Measurements from ENCODE around the gene RCAN2.
A peak's percentile ranks its signal among the peaks of the same experiment; 100 is the strongest.

Gene RCAN2

GRCh38 chr6:46215777-46216176 is 275.5 kb downstream of the RCAN2 start:
- no peak for DNase-seq (ENCODE audit: low spot score)

GRCh38 chr6:46215213-46215612 is 276.0 kb downstream of the RCAN2 start:
- no peak for DNase-seq (ENCODE audit: low spot score)

DNA sequence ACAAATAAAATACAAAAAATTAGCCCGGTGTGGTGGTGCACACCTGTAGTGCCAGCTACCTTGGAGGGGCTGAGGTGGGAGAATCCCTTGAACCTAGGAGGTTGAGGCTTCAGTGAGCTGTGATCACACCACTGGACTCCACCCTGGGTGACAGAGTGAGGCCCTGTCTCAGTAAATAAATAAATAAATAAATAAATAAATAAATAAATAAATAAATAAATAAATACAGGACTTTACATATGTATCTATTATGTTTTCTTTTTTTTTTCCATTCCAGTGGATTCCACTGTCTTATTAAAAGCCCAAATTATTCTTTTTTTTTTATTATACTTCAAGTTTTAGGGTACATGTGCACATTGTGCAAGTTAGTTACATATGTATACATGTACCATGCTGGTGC is 279.3 kb downstream of the RCAN2 start:
- DNase-seq (ENCODE audit: low spot score) = no peak

DNA sequence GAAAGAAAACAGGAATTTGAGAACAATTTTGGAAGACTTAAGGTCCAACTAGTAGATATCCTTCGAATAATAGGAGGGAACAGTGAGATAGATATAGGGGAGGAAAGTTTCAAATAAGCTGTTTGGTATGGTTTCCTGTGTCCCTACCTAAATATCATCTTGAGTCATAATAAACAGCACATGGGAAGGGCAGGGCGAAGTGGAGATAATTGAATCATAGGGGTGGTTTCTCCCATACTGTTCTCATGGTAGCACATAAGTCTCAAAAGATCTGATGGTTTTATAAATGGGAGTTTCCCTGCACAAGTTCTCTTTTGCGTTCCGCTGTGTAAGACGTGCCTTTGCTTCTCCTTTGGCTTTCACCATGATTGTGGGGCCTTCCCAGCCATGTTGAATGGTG is 281.0 kb downstream of the RCAN2 start:
- no peak for DNase-seq (ENCODE audit: low spot score)

DNA sequence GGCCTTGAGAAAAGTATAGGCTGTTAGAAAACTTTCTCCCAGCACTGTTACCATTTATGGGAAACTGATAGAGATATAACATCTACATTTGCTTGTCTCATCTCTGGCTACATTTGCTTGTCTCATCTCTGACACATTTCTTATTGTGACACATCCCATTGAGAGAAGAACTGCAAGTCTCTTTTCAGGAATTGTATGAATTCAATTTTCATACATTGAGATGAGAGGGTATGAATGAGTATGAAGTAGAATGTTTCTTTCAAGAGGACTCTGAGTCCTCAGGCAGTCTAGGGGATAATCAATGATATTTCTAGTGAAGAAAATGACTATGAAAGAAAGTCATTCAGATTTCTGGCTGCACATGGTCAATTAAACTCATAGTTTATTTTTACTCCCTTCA is 282.9 kb downstream of the RCAN2 start:
- no peak for DNase-seq (ENCODE audit: low spot score)

GRCh38 chr6:46207174-46207573 is 284.1 kb downstream of the RCAN2 start:
- no peak for DNase-seq (ENCODE audit: low spot score)

GRCh38 chr6:46204880-46205650 is 286.2 kb downstream of the RCAN2 start:
- DNase-seq (ENCODE audit: low spot score) = no peak

DNA sequence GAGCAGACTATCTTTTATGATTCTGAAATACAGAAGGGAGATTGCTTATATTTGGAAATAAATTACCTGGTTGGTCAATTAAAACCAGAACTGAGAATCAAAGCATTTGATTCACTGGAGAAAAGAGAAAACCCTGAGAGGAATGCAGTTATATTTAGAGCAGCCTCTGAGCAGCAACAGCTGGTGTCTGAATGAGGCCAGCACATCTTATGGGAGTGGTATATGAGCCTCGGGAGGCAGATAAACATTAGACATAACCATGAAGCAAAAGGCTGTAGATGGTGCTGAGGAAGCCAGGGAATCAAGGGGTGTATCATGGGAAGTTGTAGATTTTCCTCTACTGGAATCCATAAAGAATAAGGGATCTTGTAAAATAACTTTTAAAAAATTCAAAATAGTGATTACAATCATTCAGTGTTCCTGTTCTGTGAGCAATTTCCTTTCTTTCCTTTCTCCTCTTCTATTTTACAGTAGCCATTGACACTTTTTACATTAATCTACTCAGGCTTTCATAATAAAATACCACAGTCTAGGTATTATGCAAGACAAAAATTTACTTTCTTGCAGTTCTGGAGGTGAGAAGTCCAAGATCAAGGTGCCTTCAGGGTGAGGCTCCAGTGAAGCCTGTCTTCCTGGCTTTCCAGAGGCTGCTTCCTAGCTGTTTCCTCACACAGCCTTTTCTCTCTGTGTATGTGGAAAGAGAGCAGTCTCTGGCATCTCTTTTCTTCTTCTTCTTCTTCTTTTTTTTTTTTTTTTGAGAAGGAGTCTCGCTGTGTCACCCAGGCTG is 287.7 kb downstream of the RCAN2 start:
- no peak for DNase-seq (ENCODE audit: low spot score)

GRCh38 chr6:46201702-46202101 is 289.5 kb downstream of the RCAN2 start:
- no peak for DNase-seq (ENCODE audit: low spot score)

GRCh38 chr6:46199387-46199786 is 291.9 kb downstream of the RCAN2 start:
- peak; percentile 49 for DNase-seq (ENCODE audit: low spot score)

- DNase-seq (ENCODE audit: low spot score) = peak; percentile 92
Observed at GRCh38 chr6:46191961-46192360, 299.3 kb downstream of the RCAN2 start.

GRCh38 chr6:46190889-46191288 is 300.4 kb downstream of the RCAN2 start:
- no peak for DNase-seq (ENCODE audit: low spot score)

- DNase-seq (ENCODE audit: low spot score) = no peak
Observed at GRCh38 chr6:46189726-46190125, 301.5 kb downstream of the RCAN2 start.

GRCh38 chr6:46186583-46186982 is 304.7 kb downstream of the RCAN2 start:
- DNase-seq (ENCODE audit: low spot score) = no peak

DNA sequence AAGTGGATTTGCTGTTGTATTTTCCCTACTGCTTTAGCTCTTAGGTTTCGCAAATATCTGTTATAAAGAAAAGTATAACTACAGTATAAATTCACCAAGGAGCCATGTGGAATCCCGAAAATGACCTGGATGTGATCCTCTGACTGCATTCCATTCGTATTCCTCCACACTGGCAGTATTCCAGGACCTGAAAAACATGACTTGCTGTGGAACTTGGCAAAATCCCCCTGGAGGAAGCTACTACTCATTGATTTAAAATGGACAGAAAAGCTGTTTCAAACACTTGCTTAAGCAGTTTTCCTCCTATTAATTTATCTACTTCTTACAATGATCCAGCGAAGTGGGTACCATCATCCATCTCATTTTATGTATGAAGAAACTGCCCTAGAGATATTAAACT is 307.1 kb downstream of the RCAN2 start:
- peak; percentile 81 for DNase-seq (ENCODE audit: low spot score)

- no peak for DNase-seq (ENCODE audit: low spot score)
Observed at GRCh38 chr6:46175976-46176375, 315.3 kb downstream of the RCAN2 start.

DNA sequence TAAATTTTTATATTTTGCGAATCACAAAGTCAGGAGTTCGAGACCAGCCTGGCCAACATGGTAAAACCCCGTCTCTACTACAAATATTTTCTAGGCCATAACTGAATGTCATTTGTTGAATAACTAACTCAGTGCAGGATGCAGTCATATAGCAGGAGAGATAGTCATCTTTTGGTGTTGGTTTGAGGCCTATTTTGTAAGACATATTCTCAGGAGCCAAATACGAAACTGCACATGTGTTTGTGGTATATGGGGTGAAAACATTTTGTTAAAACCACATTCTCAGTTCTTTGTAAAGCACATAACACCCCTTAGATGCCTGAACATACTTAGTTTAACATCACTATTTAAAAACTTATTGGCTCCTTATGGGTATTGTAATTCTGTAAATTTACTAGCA is 315.8 kb downstream of the RCAN2 start:
- DNase-seq (ENCODE audit: low spot score) = no peak

- DNase-seq (ENCODE audit: low spot score) = no peak
Observed at GRCh38 chr6:46174904-46175303, 316.3 kb downstream of the RCAN2 start.

DNA sequence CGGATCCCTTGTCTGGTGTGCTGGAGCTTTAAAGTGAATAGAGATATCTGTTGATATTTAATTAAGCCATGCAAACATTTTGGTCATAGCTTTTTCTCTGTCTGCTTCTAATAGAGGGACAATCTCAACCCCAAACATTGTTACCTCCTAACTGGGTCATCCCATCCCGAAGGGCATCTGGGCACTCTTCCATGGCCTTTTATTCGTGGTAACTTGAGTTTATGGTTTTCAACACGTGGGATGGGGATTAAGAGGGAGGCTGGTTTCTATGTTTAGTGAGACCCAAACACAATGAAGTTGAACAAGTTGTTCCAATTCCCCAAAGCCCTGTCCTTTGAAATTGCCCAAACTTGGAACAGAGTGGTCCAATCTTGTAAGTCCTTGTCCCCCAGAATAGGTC is 319.1 kb downstream of the RCAN2 start:
- DNase-seq (ENCODE audit: low spot score) = no peak
